Natural killer cell (primary cell): ENCODE data around the gene NOSTRIN. TPM values are rescaled to one million over a fixed set of nuclear protein-coding genes. Genes with fewer than 3 reads are reported as not detected.

Experiments
- ATAC-seq, 3 donors: fragments of 150-1000 bp in 2 of 3; fragments of 200-7000 bp in 1 of 3; cut with Tn5 transposase; 1 replicate in 1 of 3; 2 replicates in 2 of 3; pipeline ENCODE4 v1.10.0; 2021; ENCODE audit warnings: mild to moderate bottlenecking in 2 of 3, moderate library complexity in 2 of 3
- DNase-seq, 2 donors: peaks; one replicate each; pipeline versions ENCODE4 v3.0.0 to v3.0.0-alpha.2; 2013 to 2021; ENCODE audit warnings: mixed read lengths in 1 of 2
- H3K27ac ChIP-seq: one replicate; pipeline ENCODE4 v1.5.1; 2013; ENCODE audit warnings: mild to moderate bottlenecking, low read length
- H3K27me3 ChIP-seq: one replicate; pipeline ENCODE4 v1.6.1; 2013; ENCODE audit warnings: low read length; ENCODE audit not compliant: control insufficient read depth, insufficient read depth
- H3K36me3 ChIP-seq: one replicate; pipeline ENCODE4 v1.6.1; 2013; ENCODE audit warnings: low read length; ENCODE audit not compliant: control insufficient read depth, insufficient read depth
- H3K4me1 ChIP-seq: one replicate; pipeline ENCODE4 v1.6.1; 2013; ENCODE audit warnings: low read length; ENCODE audit not compliant: control insufficient read depth, insufficient read depth
- H3K4me3 ChIP-seq: one replicate; pipeline ENCODE4 v1.5.1; 2013; ENCODE audit warnings: low read length
- H3K9me3 ChIP-seq: one replicate; pipeline ENCODE4 v1.6.1; 2013; ENCODE audit warnings: low read length; ENCODE audit not compliant: control insufficient read depth, insufficient read depth
- H3K27ac Mint-ChIP-seq, 2 donors: one replicate each; pipeline ENCODE4 v1.8.0; 2022; ENCODE audit warnings: mild to moderate bottlenecking in 2 of 2, mixed read lengths in 2 of 2, moderate library complexity in 1 of 2
- H3K27me3 Mint-ChIP-seq, 2 donors: one replicate each; pipeline ENCODE4 v1.8.0; 2022; ENCODE audit warnings: low read depth in 2 of 2, mixed read lengths in 2 of 2
- H3K36me3 Mint-ChIP-seq: one replicate; pipeline ENCODE4 v1.8.0; 2022; ENCODE audit warnings: mixed read lengths
- H3K4me1 Mint-ChIP-seq, 2 donors: one replicate each; pipeline ENCODE4 v1.8.0; 2022; ENCODE audit warnings: mixed read lengths in 2 of 2
- H3K4me3 Mint-ChIP-seq: one replicate; pipeline ENCODE4 v1.8.0; 2022; ENCODE audit warnings: mild to moderate bottlenecking, moderate library complexity, mixed read lengths
- H3K9me3 Mint-ChIP-seq, 2 donors: one replicate each; pipeline ENCODE4 v1.8.0; 2022; ENCODE audit warnings: mixed read lengths in 2 of 2
- WGBS: methylation state at CpG from one replicate; pipeline ENCODE4 v1.1.7; 2013; ENCODE audit warnings: missing lambda C conversion rate; ENCODE audit not compliant: insufficient coverage; 5-methylcytosine and 5-hydroxymethylcytosine counted together
- intact Hi-C: fragments of 100-400 bp; cut with micrococcal nuclease; formaldehyde crosslinking; loops from one replicate; pipeline ENCODE4 v1.14.2; 2022
- total RNA-seq, 4 donors: library from RNA; stranded (reverse); fragments of 120-200 nt in 1 of 4; gene quantifications; one replicate each; pipeline versions ENCODE4 v1.2.3 to v1.2.4, GENCODE V29; 2013 to 2022
- TF ChIP-seq, protein P1 (sequence below): fragments of 200-600 bp; IDR thresholded peaks from one replicate; pipeline ENCODE4 v1.8.0; 2022; ENCODE audit warnings: antibody characterized with exemption

Gene NOSTRIN
- total RNA-seq, 3 donors from 2014 or later (not counting 1 experiment from before 2014, with no cell fraction given): 0.18 TPM; not detected in 2

DNA sequence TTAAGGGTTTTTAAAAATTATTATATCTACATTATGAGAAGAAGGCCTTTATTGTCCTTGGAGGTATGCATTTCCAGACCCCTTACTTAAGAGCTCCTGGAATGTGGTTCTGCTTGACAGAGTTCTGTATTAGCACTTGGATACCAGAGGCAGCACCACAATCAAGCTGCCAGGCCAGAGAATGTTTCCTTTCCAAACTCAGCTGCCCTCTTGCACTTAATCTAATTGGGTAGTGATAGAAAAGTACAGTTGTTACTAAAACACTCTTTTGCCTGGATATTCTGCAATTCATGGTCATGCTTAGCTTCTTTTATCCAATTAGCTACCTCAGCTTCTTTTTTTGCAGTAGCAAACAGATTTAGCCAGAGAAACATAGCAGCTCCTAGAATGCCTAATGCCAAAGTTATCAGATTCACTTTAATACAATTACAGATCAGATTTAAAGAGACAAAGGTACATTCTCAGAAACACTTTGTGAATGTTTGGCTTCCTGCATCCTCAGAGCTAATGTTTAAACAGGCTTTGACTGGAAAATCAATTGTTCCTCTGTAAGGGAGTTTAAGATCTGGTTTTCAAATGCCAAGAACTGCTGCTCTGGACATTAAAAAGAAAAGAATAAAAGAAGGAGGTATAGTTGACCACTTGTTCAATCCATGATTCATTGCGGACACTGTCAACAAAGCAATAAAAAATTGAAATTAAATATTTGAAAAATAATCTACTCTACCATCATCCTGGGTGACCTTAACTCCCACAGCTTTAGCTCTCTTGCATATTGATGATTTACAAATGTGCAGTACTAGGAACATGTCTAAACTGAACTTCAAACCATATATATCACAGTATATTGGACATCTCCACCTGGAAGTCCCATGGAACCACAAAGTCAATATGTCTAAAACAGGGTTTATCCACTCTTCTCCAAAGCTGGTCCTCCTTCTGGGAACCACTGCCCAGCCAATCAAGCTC is 12.8 kb downstream of the NOSTRIN start:
- Mint-ChIP-seq H3K36me3 (no peaks in the 10 kb centered on the region), H3K27ac (no peak overlapping the region), H3K4me3 (no peak overlapping the region), H3K27me3 (peaks cover 0 to 3% of the 10 kb centered on the region in 2 donors), H3K9me3 (no peaks in the 10 kb centered on the region), H3K4me1 (no peaks in the 10 kb centered on the region)
- ATAC-seq: no peak
- no peak overlapping the region for H3K4me3 ChIP-seq
- WGBS: no CpG with 5 or more reads among the region's 1 CpG
- no peak overlapping the region for H3K27ac ChIP-seq
- no peaks in the 10 kb centered on the region for H3K36me3 ChIP-seq
- intact Hi-C loops: no loop called here
- no peak for DNase-seq
- no peaks in the 10 kb centered on the region for H3K4me1 ChIP-seq
- no peaks in the 10 kb centered on the region for H3K9me3 ChIP-seq
- TF ChIP-seq, protein P1, sequence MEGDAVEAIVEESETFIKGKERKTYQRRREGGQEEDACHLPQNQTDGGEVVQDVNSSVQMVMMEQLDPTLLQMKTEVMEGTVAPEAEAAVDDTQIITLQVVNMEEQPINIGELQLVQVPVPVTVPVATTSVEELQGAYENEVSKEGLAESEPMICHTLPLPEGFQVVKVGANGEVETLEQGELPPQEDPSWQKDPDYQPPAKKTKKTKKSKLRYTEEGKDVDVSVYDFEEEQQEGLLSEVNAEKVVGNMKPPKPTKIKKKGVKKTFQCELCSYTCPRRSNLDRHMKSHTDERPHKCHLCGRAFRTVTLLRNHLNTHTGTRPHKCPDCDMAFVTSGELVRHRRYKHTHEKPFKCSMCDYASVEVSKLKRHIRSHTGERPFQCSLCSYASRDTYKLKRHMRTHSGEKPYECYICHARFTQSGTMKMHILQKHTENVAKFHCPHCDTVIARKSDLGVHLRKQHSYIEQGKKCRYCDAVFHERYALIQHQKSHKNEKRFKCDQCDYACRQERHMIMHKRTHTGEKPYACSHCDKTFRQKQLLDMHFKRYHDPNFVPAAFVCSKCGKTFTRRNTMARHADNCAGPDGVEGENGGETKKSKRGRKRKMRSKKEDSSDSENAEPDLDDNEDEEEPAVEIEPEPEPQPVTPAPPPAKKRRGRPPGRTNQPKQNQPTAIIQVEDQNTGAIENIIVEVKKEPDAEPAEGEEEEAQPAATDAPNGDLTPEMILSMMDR: no peak
- no peaks in the 10 kb centered on the region for H3K27me3 ChIP-seq

DNA sequence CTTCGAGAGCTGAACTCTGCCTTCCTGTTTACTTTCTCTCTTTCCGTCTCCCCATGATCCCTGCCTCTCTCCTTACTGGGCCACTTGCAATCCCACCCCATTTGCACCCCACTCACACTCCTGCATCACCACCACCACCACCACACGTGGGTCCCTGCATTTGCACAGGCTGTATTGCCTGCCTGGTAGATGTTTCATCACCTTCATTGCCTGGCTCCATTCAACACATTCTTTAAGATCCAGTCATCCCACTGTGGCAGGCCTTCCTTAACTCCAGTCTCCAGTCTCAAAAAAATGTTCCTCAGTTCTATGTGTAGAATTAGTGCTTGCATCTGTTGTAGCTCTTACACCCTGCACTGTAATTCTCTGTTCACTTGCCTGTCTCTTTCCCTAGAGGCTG is 13.9 kb downstream of the NOSTRIN start:
- Mint-ChIP-seq H3K4me3 (no peak overlapping the region), H3K27ac (no peak overlapping the region), H3K27me3 (no peaks in the 10 kb centered on the region), H3K4me1 (no peaks in the 10 kb centered on the region), H3K9me3 (no peaks in the 10 kb centered on the region), H3K36me3 (no peaks in the 10 kb centered on the region)
- no peak overlapping the region for H3K27ac ChIP-seq
- no peak for ATAC-seq
- DNase-seq: no peak
- WGBS: 87% methylated on average over 3 of the region's 3 CpGs
- H3K9me3 ChIP-seq: no peaks in the 10 kb centered on the region
- TF ChIP-seq, protein P1: no peak
- H3K36me3 ChIP-seq: no peaks in the 10 kb centered on the region
- H3K27me3 ChIP-seq: no peaks in the 10 kb centered on the region
- intact Hi-C loops: no loop called here
- no peaks in the 10 kb centered on the region for H3K4me1 ChIP-seq
- no peak overlapping the region for H3K4me3 ChIP-seq

DNA sequence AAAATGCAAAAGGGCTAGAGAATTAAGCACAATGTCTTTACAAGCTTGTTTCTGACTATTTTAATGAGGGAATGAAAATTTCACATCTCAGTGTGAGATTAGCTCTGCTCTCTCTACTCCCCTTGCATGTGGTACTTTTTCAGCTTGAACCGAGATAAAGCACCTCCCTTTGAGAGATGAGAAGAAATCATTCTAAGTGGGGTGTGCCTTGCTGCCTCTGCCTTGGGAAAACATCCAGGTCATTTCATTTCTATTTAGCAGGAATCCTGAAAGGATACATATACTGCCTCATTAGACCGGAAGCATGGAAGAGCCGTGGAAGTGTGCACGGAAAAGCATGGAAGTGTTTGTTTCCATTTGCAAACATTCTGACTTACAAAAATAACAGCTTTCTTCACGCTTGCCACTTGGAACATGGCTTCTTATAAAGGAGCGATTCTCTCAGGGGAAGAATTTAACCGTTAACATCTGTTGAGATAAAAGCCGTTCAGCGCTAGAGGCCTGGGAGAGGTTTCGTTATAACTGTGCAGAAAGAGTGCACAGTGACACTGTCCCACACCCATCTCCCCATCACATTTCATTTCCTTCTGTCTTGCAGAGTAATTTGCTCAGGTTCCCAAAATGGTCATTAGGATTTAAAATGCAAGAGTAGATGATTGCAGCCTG is 16.7 kb downstream of the NOSTRIN start:
- H3K36me3 Mint-ChIP-seq: no peaks in the 10 kb centered on the region
- H3K27ac Mint-ChIP-seq: no peak overlapping the region
- intact Hi-C loops: no loop called here
- no peaks in the 10 kb centered on the region for H3K4me1 ChIP-seq
- no peaks in the 10 kb centered on the region for H3K27me3 ChIP-seq
- no peaks in the 10 kb centered on the region for H3K27me3 Mint-ChIP-seq
- no peaks in the 10 kb centered on the region for H3K9me3 ChIP-seq
- H3K4me3 Mint-ChIP-seq: no peak overlapping the region
- H3K9me3 Mint-ChIP-seq: no peaks in the 10 kb centered on the region
- ATAC-seq (no peak), DNase-seq (no peak)
- no peak overlapping the region for H3K4me3 ChIP-seq
- TF ChIP-seq, protein P1: no peak
- H3K36me3 ChIP-seq: no peaks in the 10 kb centered on the region
- H3K27ac ChIP-seq: no peak overlapping the region
- H3K4me1 Mint-ChIP-seq: no peaks in the 10 kb centered on the region
- WGBS: 89% methylated on average over 10 of the region's 10 CpGs
